ENCODE measurements around the gene CTAGE4. TPM values are rescaled to one million over a fixed set of nuclear protein-coding genes. Genes with fewer than 3 reads are reported as not detected.
"Not testable (repeated sequence)": the region's sequence is repeated elsewhere in the genome, so short reads cannot be mapped to it uniquely, and the experiment has no call there.

CTAGE4 gene
- total and polyA plus RNA-seq, 11 donors, result 0.03 to 2.6 (median 0.25) TPM; not detected in 4

- peaks cover 0 to 4% (median 0%) of the 10 kb centered on the region in 12 donors for H3K9me3 ChIP-seq
- no peak for TF ChIP-seq POLR2A (IDR thresholded peaks at IDR 0.05)
- no peak for TF ChIP-seq CTCF (IDR thresholded peaks at IDR 0.05)
- H3K27me3 ChIP-seq, result no peaks in the 10 kb centered on the region
- intact Hi-C loops (cut with DNase I), result loop anchor here in 3 of 10 donors (5.0 to 10.0 kb wide), 3 partner anchors 220 to 263 kb away; no protein-coding TSS in a partner anchor
- 77 to 84% (median 81%) methylated on average over 5 of the region's 5 CpGs for WGBS, 4 donors
- ATAC-seq (no peak), DNase-seq (no peak)
- no peak overlapping the region for H3K27ac ChIP-seq
- H3K4me3 ChIP-seq, result no peak overlapping the region
- no peaks in the 10 kb centered on the region for H3K36me3 ChIP-seq
- H3K4me1 ChIP-seq, result no peaks in the 10 kb centered on the region
These were observed 8.7 kb upstream of the CTAGE4 start for GRCh38 chr7:144174613-144175012.

DNA sequence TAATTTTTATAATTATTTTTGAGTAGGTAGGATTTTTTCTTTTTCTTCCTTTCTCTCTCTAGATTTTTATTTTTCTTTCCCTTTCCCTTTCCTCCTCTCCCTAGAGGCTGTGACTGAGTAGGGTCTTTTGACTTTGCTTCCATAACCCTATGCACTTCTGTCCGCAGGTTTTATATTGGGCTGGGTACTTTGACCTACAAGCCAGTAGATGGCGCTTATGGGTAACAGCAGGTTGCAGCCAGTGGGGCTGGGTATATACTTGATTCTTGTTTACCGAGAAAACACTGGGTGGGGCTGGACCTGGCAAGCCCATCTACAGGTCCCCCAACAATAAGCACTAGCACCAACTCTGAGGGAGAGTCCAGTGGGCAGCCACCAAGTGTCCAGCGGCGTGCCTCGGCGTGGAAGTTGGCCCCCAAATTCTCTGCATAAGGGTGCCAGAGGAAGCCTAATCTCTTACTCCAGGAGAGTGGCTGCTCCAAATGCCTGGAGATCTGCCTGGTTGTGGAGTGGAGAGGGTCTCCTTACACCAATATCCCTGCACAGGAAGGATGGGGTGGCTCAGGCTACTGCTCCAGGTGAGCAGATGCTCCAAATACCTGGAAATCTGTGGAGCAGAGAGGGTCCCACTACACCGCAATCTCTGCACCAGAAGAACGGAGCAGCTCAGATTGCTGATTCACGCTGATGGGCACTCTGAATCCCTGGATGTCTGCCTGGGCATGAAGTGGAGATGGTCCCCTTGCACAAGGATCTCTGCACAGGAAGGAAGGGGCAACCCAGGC is 4.7 kb upstream of the CTAGE4 start:
- peak in 3 of 4 donors; percentile 26 to 55 (median 53) for ATAC-seq

DNA sequence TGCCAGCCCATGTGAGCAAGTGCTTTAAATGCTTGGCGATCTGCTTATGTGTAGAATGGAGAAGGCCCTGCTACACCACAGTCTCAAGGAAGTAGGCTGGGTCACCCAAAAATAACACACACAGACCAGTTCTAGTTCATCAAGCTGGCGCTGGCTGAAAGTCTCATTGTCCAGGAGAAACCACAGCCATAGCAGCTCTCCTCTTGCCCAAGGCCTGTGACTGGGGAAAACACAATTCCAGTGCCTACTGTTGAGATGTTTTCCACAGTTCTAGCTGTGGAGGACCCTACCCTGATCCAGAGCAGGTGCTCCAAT is 4.1 kb upstream of the CTAGE4 start:
- not testable (repeated sequence) for H3K27ac ChIP-seq, H3K36me3 ChIP-seq, H3K4me3 ChIP-seq, DNase-seq, H3K4me1 ChIP-seq, H3K9me3 ChIP-seq, H3K27me3 ChIP-seq, ATAC-seq
- intact Hi-C loops (cut with DNase I), result loop anchor here in 3 of 10 donors (5.0 to 10.0 kb wide), 3 partner anchors 216 to 258 kb away; no protein-coding TSS in a partner anchor
- 82 to 88% methylated on average over 1 of the region's 2 CpGs; no CpG with 5 or more reads in 2 of the 4 donors for WGBS, 4 donors

More for the DNA sequence above, 4.7 kb upstream of the CTAGE4 start:
- intact Hi-C loops (cut with DNase I), result loop anchor here in 3 of 10 donors (5.0 to 10.0 kb wide), 3 partner anchors 216 to 259 kb away; no protein-coding TSS in a partner anchor
- not testable (repeated sequence) for H3K27ac ChIP-seq, H3K4me3 ChIP-seq, DNase-seq, H3K27me3 ChIP-seq, H3K9me3 ChIP-seq, H3K4me1 ChIP-seq, H3K36me3 ChIP-seq
- WGBS, 4 donors, result 0 to 52% (median 46%) methylated on average over 1 to 10 of the region's 10 CpGs; no CpG with 5 or more reads in 1 of the 4 donors
- TF ChIP-seq CTCF (IDR thresholded peaks at IDR 0.05), result peak; percentile 8 to 60 (median 41)

GRCh38 chr7:144187848-144188247 is 4.6 kb downstream of the CTAGE4 start:
- H3K27me3 ChIP-seq; H3K27ac ChIP-seq; intact Hi-C loops (cut with DNase I); H3K36me3 ChIP-seq; ATAC-seq; H3K9me3 ChIP-seq; H3K4me3 ChIP-seq; H3K4me1 ChIP-seq; DNase-seq: not testable (repeated sequence)
- WGBS, 4 donors, result no CpG with 5 or more reads among the region's 5 CpGs

DNA sequence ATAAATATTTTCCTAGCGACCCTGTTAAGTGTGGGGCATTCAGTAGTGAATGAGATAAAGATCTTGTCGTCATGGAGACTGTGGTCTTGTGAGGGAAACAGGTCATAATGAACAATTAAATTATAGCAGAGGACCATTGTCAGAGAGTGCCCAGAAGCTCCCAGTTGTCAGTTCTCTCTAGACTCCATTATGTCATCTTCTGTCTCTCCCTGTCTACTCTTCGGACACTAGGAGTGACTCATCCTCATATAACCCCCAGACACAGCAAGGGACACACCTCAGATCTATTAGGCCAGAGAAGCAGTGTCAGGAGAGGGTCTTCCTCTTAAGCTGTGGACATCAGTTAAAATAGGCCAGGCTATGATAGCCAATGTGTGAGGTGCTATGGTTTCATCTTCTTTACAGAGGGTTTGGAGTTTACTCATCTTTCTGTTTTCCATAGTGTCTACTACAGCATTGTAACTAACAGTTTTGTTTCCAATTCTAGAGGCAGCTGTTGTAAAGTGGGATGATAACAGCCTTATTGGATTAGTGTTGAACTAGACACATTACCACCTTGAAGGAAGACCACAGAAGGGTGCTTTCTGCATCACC is 5.4 kb downstream of the CTAGE4 start:
- H3K27me3 ChIP-seq; H3K9me3 ChIP-seq; H3K4me1 ChIP-seq; ATAC-seq; intact Hi-C loops (cut with DNase I); H3K27ac ChIP-seq; H3K36me3 ChIP-seq; H3K4me3 ChIP-seq; DNase-seq: not testable (repeated sequence)
- no CpG with 5 or more reads among the region's 3 CpGs for WGBS, 4 donors

- intact Hi-C loops (cut with DNase I); H3K9me3 ChIP-seq; H3K4me3 ChIP-seq; H3K27ac ChIP-seq; H3K4me1 ChIP-seq; ATAC-seq; DNase-seq; H3K27me3 ChIP-seq; H3K36me3 ChIP-seq: not testable (repeated sequence)
- no CpG with 5 or more reads among the region's 11 CpGs for WGBS, 4 donors
These were observed 10.5 kb downstream of the CTAGE4 start for GRCh38 chr7:144193782-144194181.

GRCh38 chr7:144194453-144194852 is 11.2 kb downstream of the CTAGE4 start:
- H3K27ac ChIP-seq; H3K36me3 ChIP-seq; H3K4me1 ChIP-seq; DNase-seq; H3K9me3 ChIP-seq; ATAC-seq; H3K27me3 ChIP-seq; H3K4me3 ChIP-seq; intact Hi-C loops (cut with DNase I): not testable (repeated sequence)
- WGBS, 4 donors, result no CpG with 5 or more reads among the region's 6 CpGs

GRCh38 chr7:144195212-144195872 is 12.1 kb downstream of the CTAGE4 start, which contains the start of gene ARHGEF35:
Gene ARHGEF35, minus strand, starts transcription at chr7:144195833. Its CDS starts 7,450 bp downstream, at chr7:144188383.
- H3K9me3 ChIP-seq; H3K4me1 ChIP-seq; H3K27ac ChIP-seq; H3K36me3 ChIP-seq; intact Hi-C loops (cut with DNase I); DNase-seq; H3K27me3 ChIP-seq: not testable (repeated sequence)
- peak within 1 kb of the TSS in 3 of 12 donors; percentile 28 to 32 (median 29) for H3K4me3 ChIP-seq
- WGBS, 4 donors, result 0% methylated on average over 10 to 15 of the region's 51 CpGs; no CpG with 5 or more reads in 2 of the 4 donors
- ATAC-seq, result peak; percentile 32 to 79 (median 75)
